Upper lobe of right lung (tissue), 1 donor: ENCODE data around the gene SAP130. TPM values are rescaled to one million over a fixed set of nuclear protein-coding genes. Genes with fewer than 3 reads are reported as not detected.
"Not testable (repeated sequence)": the region's sequence is repeated elsewhere in the genome, so short reads cannot be mapped to it uniquely, and the experiment has no call there.

Experiments
- ATAC-seq: fragments of 200-7000 bp; cut with Tn5 transposase; one replicate; pipeline ENCODE4 v1.9.1; 2020; ENCODE audit warnings: mild to moderate bottlenecking, moderate library complexity
- DNase-seq: peaks from one replicate; pipeline ENCODE4 v3.0.0-alpha.2; 2020
- H3K27ac ChIP-seq: fragments of 200-600 bp; one replicate; pipeline ENCODE4 v1.8.0; 2022
- H3K27me3 ChIP-seq: fragments of 200-600 bp; one replicate; pipeline ENCODE4 v1.8.0; 2022; ENCODE audit warnings: mild to moderate bottlenecking
- H3K36me3 ChIP-seq: fragments of 200-600 bp; one replicate; pipeline ENCODE4 v1.8.0; 2022
- H3K4me1 ChIP-seq: fragments of 200-600 bp; one replicate; pipeline ENCODE4 v1.8.0; 2022
- H3K4me3 ChIP-seq: fragments of 200-600 bp; one replicate; pipeline ENCODE4 v1.8.0; 2022; ENCODE audit warnings: mild to moderate bottlenecking
- H3K9me3 ChIP-seq: fragments of 200-600 bp; one replicate; pipeline ENCODE4 v1.8.0; 2022
- intact Hi-C: fragments of 100-400 bp; cut with DNase I; formaldehyde crosslinking; loops from one replicate; pipeline ENCODE4 v1.11.0; 2022
- total RNA-seq: library from RNA; stranded (reverse); fragmentation: NEBNext Ultra II Directional; extraction: Animal tissue kit (Norgen Biotek cat#: 25700); gene quantifications from one replicate; pipeline ENCODE4 v1.2.1, GENCODE V29; 2021
- TF ChIP-seq, protein P1 (sequence below): fragments of 200-600 bp; IDR thresholded peaks from one replicate; pipeline ENCODE4 v1.8.0; 2022; ENCODE audit warnings: antibody characterized with exemption
- donor health status: DM: no; HTN: yes; CAD: no; lungs with severe emphysema.

The SAP130 gene
- total RNA-seq, 1 donor from 2014 or later: 16.9 TPM

- Histone ChIP-seq H3K4me3 (no peak overlapping the region), H3K27ac (no peak overlapping the region), H3K9me3 (no peaks in the 10 kb centered on the region), H3K27me3 (no peaks in the 10 kb centered on the region), H3K4me1 (no peaks in the 10 kb centered on the region), H3K36me3 (no peaks in the 10 kb centered on the region)
- no peak for DNase-seq
- TF ChIP-seq, protein P1, sequence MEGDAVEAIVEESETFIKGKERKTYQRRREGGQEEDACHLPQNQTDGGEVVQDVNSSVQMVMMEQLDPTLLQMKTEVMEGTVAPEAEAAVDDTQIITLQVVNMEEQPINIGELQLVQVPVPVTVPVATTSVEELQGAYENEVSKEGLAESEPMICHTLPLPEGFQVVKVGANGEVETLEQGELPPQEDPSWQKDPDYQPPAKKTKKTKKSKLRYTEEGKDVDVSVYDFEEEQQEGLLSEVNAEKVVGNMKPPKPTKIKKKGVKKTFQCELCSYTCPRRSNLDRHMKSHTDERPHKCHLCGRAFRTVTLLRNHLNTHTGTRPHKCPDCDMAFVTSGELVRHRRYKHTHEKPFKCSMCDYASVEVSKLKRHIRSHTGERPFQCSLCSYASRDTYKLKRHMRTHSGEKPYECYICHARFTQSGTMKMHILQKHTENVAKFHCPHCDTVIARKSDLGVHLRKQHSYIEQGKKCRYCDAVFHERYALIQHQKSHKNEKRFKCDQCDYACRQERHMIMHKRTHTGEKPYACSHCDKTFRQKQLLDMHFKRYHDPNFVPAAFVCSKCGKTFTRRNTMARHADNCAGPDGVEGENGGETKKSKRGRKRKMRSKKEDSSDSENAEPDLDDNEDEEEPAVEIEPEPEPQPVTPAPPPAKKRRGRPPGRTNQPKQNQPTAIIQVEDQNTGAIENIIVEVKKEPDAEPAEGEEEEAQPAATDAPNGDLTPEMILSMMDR: no peak
- ATAC-seq: no peak
- intact Hi-C loops: no loop called here
These were observed 113.9 kb downstream of the SAP130 start for GRCh38 chr2:127913808-127914457.

GRCh38 chr2:127911737-127912136, 116.1 kb downstream of the SAP130 start:
- no peaks in the 10 kb centered on the region for H3K9me3 ChIP-seq
- no peaks in the 10 kb centered on the region for H3K36me3 ChIP-seq
- H3K27me3 ChIP-seq: no peaks in the 10 kb centered on the region
- no peak for DNase-seq
- intact Hi-C loops: no loop called here
- TF ChIP-seq, protein P1: no peak
- no peak overlapping the region for H3K27ac ChIP-seq
- no peak for ATAC-seq
- H3K4me3 ChIP-seq: no peak overlapping the region
- no peaks in the 10 kb centered on the region for H3K4me1 ChIP-seq

- no peak overlapping the region for H3K27ac ChIP-seq
- H3K4me3 ChIP-seq: no peak overlapping the region
- no peaks in the 10 kb centered on the region for H3K9me3 ChIP-seq
- no peak for DNase-seq
- peaks cover 2% of the 10 kb centered on the region for H3K27me3 ChIP-seq
- TF ChIP-seq, protein P1: no peak
- no peak for ATAC-seq
- no peaks in the 10 kb centered on the region for H3K4me1 ChIP-seq
- intact Hi-C loops: no loop called here
- H3K36me3 ChIP-seq: no peaks in the 10 kb centered on the region
These were observed 117.4 kb downstream of the SAP130 start for GRCh38 chr2:127910415-127910814.

DNA sequence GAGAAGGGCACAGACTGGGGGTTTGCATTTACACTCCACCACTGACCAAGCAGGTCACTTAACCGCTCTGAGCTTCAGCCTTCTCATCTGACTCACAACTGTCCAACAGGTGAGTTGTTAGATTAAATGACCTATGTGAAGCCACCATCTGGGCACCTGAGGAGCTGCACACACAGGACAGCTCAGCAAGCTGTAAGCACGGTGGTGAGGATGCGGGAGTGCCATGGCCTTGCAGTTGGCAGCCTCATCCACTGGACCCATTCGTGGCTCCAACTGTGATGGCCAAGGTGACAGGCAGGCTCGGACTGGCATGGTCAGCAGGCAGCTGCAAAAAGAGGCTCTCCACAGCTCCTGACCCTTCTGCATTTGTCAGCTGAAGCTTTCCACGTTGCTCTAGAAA, 118.8 kb downstream of the SAP130 start:
- ATAC-seq: no peak
- peaks cover 2% of the 10 kb centered on the region for H3K27me3 ChIP-seq
- H3K4me1 ChIP-seq: no peaks in the 10 kb centered on the region
- no peak for DNase-seq
- no peaks in the 10 kb centered on the region for H3K36me3 ChIP-seq
- intact Hi-C loops: no loop called here
- no peaks in the 10 kb centered on the region for H3K9me3 ChIP-seq
- TF ChIP-seq, protein P1: no peak
- H3K27ac ChIP-seq: no peak overlapping the region
- no peak overlapping the region for H3K4me3 ChIP-seq

GRCh38 chr2:127907733-127908400, 120.0 kb downstream of the SAP130 start:
- DNase-seq, H3K27me3 ChIP-seq, H3K9me3 ChIP-seq, H3K4me1 ChIP-seq, H3K36me3 ChIP-seq, H3K27ac ChIP-seq, H3K4me3 ChIP-seq, intact Hi-C loops, ATAC-seq: not testable (repeated sequence)

DNA sequence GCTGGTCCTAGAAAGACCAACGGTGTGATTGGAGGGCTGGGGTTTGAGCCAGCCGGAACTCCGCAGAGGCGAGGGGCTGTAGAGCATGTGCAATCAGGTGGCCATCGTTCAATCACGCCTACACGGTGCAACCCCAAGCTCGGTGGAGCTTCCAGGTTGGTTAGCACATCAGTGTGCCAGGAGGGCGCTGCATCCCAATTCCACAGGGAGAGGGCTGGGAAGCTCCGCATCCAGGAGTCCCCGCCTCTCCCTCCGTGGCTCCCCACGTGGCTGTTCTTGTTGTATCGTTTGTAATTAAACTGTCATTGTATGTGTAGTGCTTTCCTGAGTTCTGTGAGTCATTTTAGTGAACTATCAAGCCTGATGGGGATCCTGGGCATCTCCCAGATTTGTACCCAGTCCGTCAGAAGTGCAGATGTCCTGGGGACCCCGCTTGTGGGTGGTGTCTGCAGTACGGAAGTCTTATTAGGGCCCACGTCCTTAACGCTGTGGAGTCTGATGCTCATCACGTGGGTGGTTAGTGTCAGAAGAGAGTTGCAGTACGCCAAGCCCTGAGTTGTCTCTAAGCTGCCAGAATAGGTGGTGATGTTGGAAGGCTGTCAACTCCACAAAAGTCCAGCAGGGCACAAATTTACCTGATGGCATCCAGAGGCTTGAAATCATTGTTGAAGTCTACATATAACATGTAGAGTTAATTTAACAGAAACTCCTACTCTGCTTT, 121.5 kb downstream of the SAP130 start:
- ATAC-seq (no peak), DNase-seq (no peak)
- H3K27ac ChIP-seq: no peak overlapping the region
- intact Hi-C loops: no loop called here
- H3K4me1 ChIP-seq: no peaks in the 10 kb centered on the region
- TF ChIP-seq, protein P1: no peak
- H3K9me3 ChIP-seq: no peaks in the 10 kb centered on the region
- H3K27me3 ChIP-seq: peaks cover 2% of the 10 kb centered on the region
- H3K36me3 ChIP-seq: no peaks in the 10 kb centered on the region
- H3K4me3 ChIP-seq: no peak overlapping the region
